Glomerular visceral epithelial cell (primary cell): ENCODE measurements around the gene IQSEC1.

Experiments used
- DNase-seq: peaks from one replicate; pipeline ENCODE4 v3.0.0-alpha.2; 2016; ENCODE audit errors: extremely low spot score

IQSEC1 gene

DNA sequence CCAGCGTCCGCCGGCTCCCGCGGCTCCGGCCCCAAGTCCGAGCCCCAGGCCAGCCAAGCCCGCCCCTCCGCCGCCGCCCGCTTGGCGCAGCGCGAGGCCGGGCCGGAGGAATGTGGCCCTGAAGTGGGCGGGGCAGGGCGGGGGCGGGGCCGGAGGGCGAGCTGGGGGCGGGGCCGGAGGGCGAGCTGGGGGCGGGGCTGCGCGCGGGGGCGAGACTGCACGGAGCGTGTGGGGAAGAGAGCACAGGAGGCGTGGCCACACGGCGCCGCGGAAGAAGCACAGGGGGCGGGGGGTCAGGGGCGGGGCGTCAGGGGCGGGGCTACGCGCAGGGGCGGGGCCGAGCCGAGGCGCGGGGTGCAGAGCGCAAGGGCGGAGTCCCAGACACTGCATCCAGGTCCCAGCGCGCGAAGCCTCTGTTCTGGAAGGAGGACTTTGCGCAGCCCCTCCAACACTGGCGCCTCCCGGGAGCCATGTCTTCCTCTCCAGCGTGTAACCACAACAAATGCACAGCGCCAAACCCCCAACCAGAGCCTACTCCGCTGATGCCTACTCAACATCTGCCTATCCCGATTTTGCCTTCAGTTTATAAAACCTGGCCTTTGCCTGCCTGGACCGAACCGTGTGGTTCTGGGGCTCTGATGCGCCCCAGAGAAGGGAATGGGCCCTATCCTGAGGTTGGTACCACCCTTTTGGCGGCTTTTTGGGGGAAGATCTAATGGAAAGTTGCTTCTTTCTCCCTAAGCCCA is 105.5 kb downstream of the IQSEC1 start:
- peak; percentile 94 for DNase-seq

- DNase-seq, result no peak
Measured at GRCh38 chr3:12966847-12967605, 106.2 kb downstream of the IQSEC1 start.

DNA sequence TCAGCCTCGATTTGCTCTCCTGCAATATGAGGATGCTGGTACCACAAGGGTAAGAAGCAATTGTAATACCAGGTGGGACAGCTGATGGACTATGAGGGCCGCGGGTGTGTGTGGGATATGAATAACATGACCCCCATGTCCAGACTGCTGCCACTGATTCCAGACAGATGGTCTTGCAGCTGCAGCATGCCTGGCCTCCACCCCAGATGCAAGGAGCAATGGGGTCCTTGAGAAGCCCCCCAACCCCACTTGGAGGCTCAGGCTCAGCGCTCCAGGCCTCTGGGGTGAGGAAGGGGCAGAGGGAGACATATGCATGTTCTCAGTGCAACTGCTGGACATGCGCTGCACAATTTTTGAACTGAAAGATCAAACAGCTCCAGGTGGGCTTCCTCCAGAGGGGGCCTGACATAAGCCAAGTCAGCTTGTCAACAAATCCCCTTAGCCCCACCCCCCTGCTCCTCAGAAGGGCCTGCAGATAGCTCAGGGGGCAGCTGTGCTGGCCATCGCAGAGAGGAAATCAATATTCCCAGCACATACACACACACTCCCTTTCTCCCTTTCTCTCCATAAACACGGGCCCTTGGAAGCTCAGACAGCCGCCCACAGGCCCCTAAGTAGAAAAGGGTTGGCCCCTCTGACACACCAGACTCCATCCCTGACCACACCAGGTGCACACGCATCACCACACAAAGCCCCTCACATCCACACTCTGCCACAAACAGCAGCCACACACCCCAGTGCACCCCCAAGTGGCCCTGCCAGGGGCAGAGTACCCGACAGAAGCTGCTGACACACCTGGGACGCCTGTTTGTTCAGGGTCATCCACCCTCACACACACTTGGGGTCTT is 107.0 kb downstream of the IQSEC1 start:
- no peak for DNase-seq

- DNase-seq, result no peak
Measured at GRCh38 chr3:12964711-12965612, 108.3 kb downstream of the IQSEC1 start.

- DNase-seq, result no peak
Measured at GRCh38 chr3:12963922-12964701, 109.1 kb downstream of the IQSEC1 start.

DNA sequence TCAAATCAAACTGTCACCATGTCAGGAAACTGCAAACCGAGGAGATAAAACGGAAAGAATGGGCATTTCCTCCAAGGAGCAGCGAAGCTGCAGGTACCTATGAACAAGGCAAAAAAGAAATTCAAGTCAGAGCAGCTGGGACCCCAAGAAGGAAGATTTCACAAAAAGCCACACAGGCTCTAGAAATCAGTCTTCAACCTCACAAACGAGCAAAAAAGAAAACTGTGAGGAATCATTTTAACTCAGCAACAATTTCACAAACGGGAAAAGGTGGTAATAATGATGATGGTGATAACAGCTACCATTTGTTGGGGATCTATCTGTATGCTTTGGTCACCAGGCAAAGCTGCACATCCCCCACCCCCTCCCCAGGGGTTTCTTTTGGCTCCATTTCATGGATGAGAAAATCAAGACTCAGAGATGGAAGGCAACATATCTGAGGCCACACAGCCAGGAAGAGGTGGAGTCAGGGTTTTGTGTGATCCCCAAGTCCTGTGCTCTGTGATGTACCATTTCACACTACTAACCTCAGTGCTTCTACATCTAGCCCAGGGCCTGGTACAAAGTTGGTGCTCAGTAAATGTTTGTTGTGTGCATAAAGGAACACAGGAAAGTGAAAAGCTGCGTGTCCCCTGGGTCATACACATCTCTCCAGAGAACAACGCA is 109.9 kb downstream of the IQSEC1 start:
- DNase-seq, result no peak

- DNase-seq, result no peak
Measured at GRCh38 chr3:12962292-12962691, 110.9 kb downstream of the IQSEC1 start.

DNA sequence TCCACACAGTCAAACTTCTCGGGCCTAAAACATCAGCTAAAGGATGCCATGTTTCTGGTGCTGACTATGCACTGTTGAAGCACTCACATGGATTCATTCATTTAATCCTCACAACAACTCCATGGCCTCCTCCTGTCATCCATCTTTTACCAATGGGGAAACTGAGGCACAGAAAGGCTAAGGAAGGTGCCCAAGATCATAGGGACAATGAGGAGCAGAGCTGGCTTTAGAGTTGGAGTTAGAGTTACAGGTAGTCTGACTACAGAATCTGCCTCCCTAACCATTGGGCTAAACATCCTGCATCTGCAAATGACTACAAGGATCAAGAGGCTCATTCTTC is 111.6 kb downstream of the IQSEC1 start:
- DNase-seq, result no peak

DNA sequence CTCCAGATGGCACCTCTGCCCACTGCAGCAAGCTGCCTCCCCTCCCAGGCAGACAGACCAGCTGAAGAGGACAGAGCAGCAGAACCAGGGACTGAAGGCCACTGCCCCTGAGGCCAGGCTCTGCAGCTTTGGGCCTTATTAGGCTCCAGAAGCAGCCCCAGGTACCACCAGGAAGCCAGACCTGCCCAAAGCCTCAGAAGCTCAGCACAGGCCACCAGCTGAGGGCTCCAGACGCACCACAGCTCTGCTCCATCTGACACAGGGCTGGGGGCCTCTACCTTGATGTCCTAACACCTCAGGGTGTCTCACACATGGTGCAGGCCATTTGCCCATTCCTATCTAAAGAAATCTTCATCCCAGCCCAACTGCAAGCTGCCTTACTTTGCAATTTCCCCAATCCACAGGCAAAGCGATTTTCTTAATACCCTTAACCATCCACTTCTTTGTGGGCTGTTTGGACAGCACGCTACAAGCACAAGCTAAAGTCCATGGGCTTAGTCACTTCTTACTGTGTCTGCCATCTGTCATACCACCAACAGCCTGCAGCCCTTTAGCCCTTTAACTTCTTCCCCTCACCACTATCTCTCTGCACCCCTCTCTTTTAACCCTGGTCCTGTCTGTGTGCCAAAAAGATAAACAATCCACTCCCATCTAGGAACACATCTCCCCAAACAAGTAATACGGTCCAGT is 112.1 kb downstream of the IQSEC1 start:
- no peak for DNase-seq

DNA sequence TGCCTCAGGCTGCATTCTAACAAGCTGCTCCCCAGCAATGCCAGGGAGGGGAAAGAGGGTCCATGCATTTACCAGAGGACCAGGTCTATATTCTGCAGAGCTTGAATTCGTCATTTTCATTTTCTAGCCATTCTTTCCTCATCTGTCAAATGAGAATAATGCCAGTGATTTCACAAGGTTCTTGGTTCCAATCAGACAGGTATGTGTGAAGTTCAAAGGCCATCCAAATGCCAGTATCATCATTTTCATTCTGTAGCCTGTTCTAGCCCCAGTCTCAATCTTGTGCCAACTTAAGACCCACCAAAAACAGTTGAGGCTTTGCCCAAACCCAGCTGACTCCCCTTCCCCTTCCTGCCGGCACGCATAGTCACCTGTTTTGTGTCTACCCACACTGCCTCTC is 112.7 kb downstream of the IQSEC1 start:
- no peak for DNase-seq

- DNase-seq, result no peak
Measured at GRCh38 chr3:12959838-12960378, 113.3 kb downstream of the IQSEC1 start.

GRCh38 chr3:12959410-12959809 is 113.8 kb downstream of the IQSEC1 start:
- DNase-seq, result no peak

GRCh38 chr3:12957824-12958792 is 115.1 kb downstream of the IQSEC1 start:
- no peak for DNase-seq

GRCh38 chr3:12957339-12957738 is 115.9 kb downstream of the IQSEC1 start:
- DNase-seq, result no peak

- no peak for DNase-seq
Measured at GRCh38 chr3:12956316-12956660, 116.9 kb downstream of the IQSEC1 start.

DNA sequence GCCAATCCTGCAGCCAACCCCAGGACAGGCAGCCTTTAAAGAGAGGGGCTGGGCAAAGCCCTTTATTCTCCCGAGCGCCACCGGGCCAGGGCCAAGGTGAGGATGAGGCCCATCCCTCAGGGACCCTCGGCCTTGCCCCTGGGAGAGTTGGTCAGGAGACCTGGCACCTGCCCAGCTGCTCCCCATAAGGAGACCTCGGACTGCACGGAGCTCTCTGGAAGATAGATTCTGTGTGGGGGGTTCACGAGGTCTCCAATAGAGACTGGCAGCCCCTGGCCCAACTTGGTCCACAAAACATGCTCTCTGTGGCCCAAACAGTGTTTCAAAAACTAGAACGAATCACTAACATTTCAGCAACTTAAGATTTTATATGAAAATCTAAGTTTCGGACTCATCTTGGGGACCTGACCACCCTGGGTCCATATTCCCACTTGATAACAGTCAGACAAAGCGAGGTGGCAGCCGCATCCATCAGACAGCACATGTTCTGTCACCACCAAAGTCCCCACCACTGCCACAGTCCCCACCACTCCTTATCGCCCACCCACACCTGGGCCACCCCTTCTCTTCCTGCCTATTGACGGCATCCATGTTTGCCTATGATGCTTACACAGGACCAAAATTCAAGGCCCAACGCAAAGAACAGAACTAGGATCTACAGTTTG is 117.4 kb downstream of the IQSEC1 start:
- no peak for DNase-seq

DNA sequence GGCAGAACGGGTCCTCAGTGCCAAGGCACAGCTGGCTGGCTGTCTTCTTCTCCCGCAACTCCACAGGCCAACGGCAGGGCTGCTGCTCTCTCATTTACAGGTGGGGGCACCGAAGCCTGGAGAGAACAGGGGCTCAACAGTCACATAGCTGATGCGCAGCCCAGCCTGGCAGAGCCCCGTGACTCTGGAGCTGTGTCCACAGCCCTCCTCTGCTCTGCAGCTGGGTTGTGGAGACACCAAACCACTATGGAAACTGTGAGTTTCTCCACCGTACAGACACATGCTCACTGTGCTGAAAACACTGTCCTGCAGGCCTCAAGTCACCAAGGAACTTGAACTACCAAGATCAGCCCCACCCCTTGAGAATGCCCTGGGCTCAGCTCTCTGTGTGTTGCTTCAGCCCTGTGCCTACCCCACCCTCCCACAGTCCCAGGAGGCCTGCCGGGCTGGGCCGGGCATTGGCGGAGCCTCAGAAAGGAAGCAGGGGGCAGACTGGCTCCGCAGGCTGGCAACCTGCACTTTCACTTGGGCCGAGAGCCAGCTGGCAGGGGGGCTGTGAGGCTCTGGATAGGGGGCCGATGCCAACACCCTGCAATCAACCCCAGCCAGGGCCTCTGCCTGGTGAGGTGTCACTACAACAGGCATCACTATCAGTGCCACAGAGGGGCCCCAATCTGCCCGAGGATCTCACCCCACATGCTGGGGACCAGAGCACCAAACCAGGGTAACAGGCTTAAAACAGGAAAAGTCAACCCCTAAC is 118.2 kb downstream of the IQSEC1 start:
- DNase-seq, result no peak
